Trophoblast cell (in vitro differentiated cells and primary cell): Measurements from ENCODE around the gene NPR1.
"Not testable (repeated sequence)": the region's sequence is repeated elsewhere in the genome, so short reads cannot be mapped to it uniquely, and the experiment has no call there.

Source experiments
- DNase-seq, 2 donors: peaks; one replicate each; pipeline ENCODE4 v3.0.0-alpha.2; 2016
- H2AFZ ChIP-seq: 2 replicates; pipeline ENCODE4 v1.6.1; 2013; ENCODE audit warnings: low read length, moderate library complexity, mild to moderate bottlenecking; ENCODE audit not compliant: insufficient read depth, poor library complexity
- H2AK5ac ChIP-seq: 2 replicates; pipeline ENCODE4 v1.6.1; 2013; ENCODE audit warnings: mild to moderate bottlenecking, low read length
- H2BK120ac ChIP-seq: 2 replicates; pipeline ENCODE4 v1.6.1; 2013; ENCODE audit warnings: low read length, mild to moderate bottlenecking, moderate library complexity; ENCODE audit not compliant: insufficient read depth, poor library complexity
- H2BK12ac ChIP-seq: 2 replicates; pipeline ENCODE4 v1.6.1; 2013; ENCODE audit warnings: mild to moderate bottlenecking, low read length, moderate library complexity
- H2BK5ac ChIP-seq: 2 replicates; pipeline ENCODE4 v1.6.1; 2013; ENCODE audit warnings: low read length, low read depth, moderate library complexity, mild to moderate bottlenecking; ENCODE audit not compliant: poor library complexity
- H3K14ac ChIP-seq: 2 replicates; pipeline ENCODE4 v1.6.1; 2013; ENCODE audit warnings: mild to moderate bottlenecking, low read length
- H3K18ac ChIP-seq: 2 replicates; pipeline ENCODE4 v1.6.1; 2013; ENCODE audit warnings: mild to moderate bottlenecking, low read length
- H3K23ac ChIP-seq: 2 replicates; pipeline ENCODE4 v1.6.1; 2013; ENCODE audit warnings: low read length
- H3K27ac ChIP-seq: 2 replicates; pipeline ENCODE4 v1.5.1; 2013; ENCODE audit warnings: low read depth, mild to moderate bottlenecking, inconsistent platforms, low read length, moderate library complexity
- H3K27me3 ChIP-seq: 2 replicates; pipeline ENCODE4 v1.6.1; 2013; ENCODE audit warnings: inconsistent platforms, mild to moderate bottlenecking, low read length, moderate library complexity; ENCODE audit not compliant: insufficient read depth
- H3K36me3 ChIP-seq, 2 experiments: 1 replicate in 1 of 2; 2 replicates in 1 of 2; pipeline ENCODE4 v1.6.1; 2013; ENCODE audit warnings: low read length in 2 of 2, mild to moderate bottlenecking in 2 of 2, moderate library complexity in 1 of 2; ENCODE audit not compliant: insufficient read depth in 2 of 2, control insufficient read depth in 1 of 2
- H3K4ac ChIP-seq: 2 replicates; pipeline ENCODE4 v1.6.1; 2013; ENCODE audit warnings: low read depth, mild to moderate bottlenecking, low read length, moderate library complexity
- H3K4me1 ChIP-seq, 2 experiments: 1 replicate in 1 of 2; 2 replicates in 1 of 2; pipeline ENCODE4 v1.6.1; 2013; ENCODE audit warnings: low read length in 2 of 2, mild to moderate bottlenecking in 2 of 2, moderate library complexity in 1 of 2; ENCODE audit not compliant: insufficient read depth in 2 of 2, control insufficient read depth in 1 of 2
- H3K4me2 ChIP-seq: 2 replicates; pipeline ENCODE4 v1.6.1; 2013; ENCODE audit warnings: inconsistent platforms, mild to moderate bottlenecking, low read length, moderate library complexity
- H3K4me3 ChIP-seq: 2 replicates; pipeline ENCODE4 v1.5.1; 2013; ENCODE audit warnings: mild to moderate bottlenecking, low read depth, low read length, inconsistent platforms
- H3K79me1 ChIP-seq: one replicate; pipeline ENCODE4 v1.6.1; 2013; ENCODE audit warnings: low read length
- H3K79me2 ChIP-seq: 2 replicates; pipeline ENCODE4 v1.6.1; 2013; ENCODE audit warnings: low read length, mild to moderate bottlenecking; ENCODE audit not compliant: control insufficient read depth, insufficient read depth, poor library complexity
- H3K9ac ChIP-seq: 2 replicates; pipeline ENCODE4 v1.6.1; 2013; ENCODE audit warnings: mild to moderate bottlenecking, low read length
- H3K9me3 ChIP-seq: 2 replicates; pipeline ENCODE4 v1.6.1; 2013; ENCODE audit warnings: low read depth, mild to moderate bottlenecking, control low read depth, inconsistent platforms, low read length; ENCODE audit not compliant: insufficient read depth
- H4K12ac ChIP-seq: 2 replicates; pipeline ENCODE4 v1.6.1; 2013; ENCODE audit warnings: low read depth, mild to moderate bottlenecking, low read length, moderate library complexity
- H4K8ac ChIP-seq: 2 replicates; pipeline ENCODE4 v1.6.1; 2013; ENCODE audit warnings: low read depth, mild to moderate bottlenecking, low read length, moderate library complexity
- H4K91ac ChIP-seq: one replicate; pipeline ENCODE4 v1.6.1; 2013; ENCODE audit warnings: low read depth, mild to moderate bottlenecking, low read length, moderate library complexity
- WGBS: extraction: QIAGEN DNeasy Blood & Tissue Kit; methylation state at CpG from one replicate; pipeline ENCODE4 v1.1.7; 2013; ENCODE audit warnings: missing lambda C conversion rate; ENCODE audit not compliant: insufficient read length, insufficient coverage; ENCODE audit errors: extremely low coverage; 5-methylcytosine and 5-hydroxymethylcytosine counted together

The NPR1 gene

GRCh38 chr1:153669606-153670005 is 8.9 kb upstream of the NPR1 start:
- no CpG with 5 or more reads among the region's 6 CpGs for WGBS
- no peak overlapping the region for H2AFZ ChIP-seq

DNA sequence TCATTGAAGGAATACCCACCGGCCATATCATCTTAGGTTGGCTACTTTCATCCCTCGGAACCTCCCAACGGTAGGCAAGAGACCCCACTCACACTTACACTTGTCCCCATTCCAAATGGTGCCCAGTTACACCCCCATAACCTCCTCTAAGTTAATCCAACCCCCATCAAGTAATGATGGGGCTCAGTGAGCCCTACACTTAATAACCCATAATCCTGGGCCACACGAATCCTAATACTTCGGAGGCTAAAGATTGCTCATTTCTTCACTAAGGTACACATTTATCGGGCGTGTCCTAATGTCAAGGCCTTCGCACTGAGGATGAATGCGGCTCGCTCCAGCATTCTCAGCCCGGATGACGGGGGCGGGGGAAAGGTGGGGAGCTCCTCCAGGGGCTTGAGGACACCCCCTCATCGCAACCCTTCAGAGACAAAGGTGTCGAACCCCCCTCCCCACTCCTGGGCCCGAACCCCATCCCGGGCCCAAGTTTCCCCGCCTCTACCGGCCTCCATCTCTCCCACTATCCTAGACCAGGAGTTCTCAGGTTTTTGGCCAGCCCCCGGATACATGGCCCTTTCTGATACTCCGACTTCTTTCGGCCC is 8.1 kb upstream of the NPR1 start:
- H3K4me3 ChIP-seq: peak overlapping the region; percentile 92
- peak overlapping the region; percentile 43 for H4K12ac ChIP-seq
- peak overlapping the region; percentile 19 for H2BK120ac ChIP-seq

More at GRCh38 chr1:153669606-153670005, 8.9 kb upstream of the NPR1 start:
- Histone ChIP-seq H3K23ac (no peak overlapping the region), H3K79me2 (peaks cover 8% of the 10 kb centered on the region), H2BK5ac (no peak overlapping the region), H3K79me1 (peaks cover 5% of the 10 kb centered on the region), H2BK12ac (no peak overlapping the region), H3K4me3 (no peak overlapping the region), H3K27ac (no peak overlapping the region), H3K4me1 (peaks cover 0 to 2% of the 10 kb centered on the region in 2 experiments), H3K4me2 (peak overlapping the region; percentile 93), H3K36me3 (peaks cover 29 to 41% of the 10 kb centered on the region in 2 experiments), H3K4ac (peak overlapping the region; percentile 52), H3K9me3 (no peaks in the 10 kb centered on the region), H3K18ac (no peak overlapping the region), H4K8ac (no peak overlapping the region), H4K12ac (no peak overlapping the region), H3K14ac (no peak overlapping the region), H4K91ac (no peak overlapping the region), H3K27me3 (no peaks in the 10 kb centered on the region), H2BK120ac (no peak overlapping the region), H3K9ac (no peak overlapping the region), H2AK5ac (no peak overlapping the region)
- no peak for DNase-seq

GRCh38 chr1:153670859-153671627 is 7.4 kb upstream of the NPR1 start, which contains the start of gene ILF2:
TSS of gene ILF2 (minus strand) at chr1:153670993. CDS start at chr1:153670922, 71 bp downstream.
- H3K4ac ChIP-seq: peak within 1 kb of the TSS; percentile 96
- H4K12ac ChIP-seq: peak within 1 kb of the TSS; percentile 43
- peak within 1 kb of the TSS; percentile 19 for H2BK120ac ChIP-seq
- H3K18ac ChIP-seq: peak within 1 kb of the TSS; percentile 63
- H3K14ac ChIP-seq: peak within 1 kb of the TSS; percentile 82
- peak within 1 kb of the TSS; percentile 45 for H2AFZ ChIP-seq
- peaks cover 8% of the 10 kb centered on the region for H3K79me2 ChIP-seq
- H3K4me2 ChIP-seq: peak within 1 kb of the TSS; percentile 93
- H3K4me3 ChIP-seq: peak within 1 kb of the TSS; percentile 92
- no peaks in the 10 kb centered on the region for H3K27me3 ChIP-seq
- peaks cover 5% of the 10 kb centered on the region for H3K79me1 ChIP-seq
- H2BK5ac ChIP-seq: peak within 1 kb of the TSS; percentile 55
- peak within 1 kb of the TSS; percentile 32 for H3K27ac ChIP-seq
- no peak within 1 kb of the TSS for H3K23ac ChIP-seq
- H2BK12ac ChIP-seq: no peak within 1 kb of the TSS
- H3K36me3 ChIP-seq: peaks cover 25 to 29% of the 10 kb centered on the region in 2 experiments
- DNase-seq: peak; percentile 99 to 100
- peaks cover 0 to 2% of the 10 kb centered on the region in 2 experiments for H3K4me1 ChIP-seq
- H3K9me3 ChIP-seq: no peaks in the 10 kb centered on the region
- H2AK5ac ChIP-seq: peak within 1 kb of the TSS; percentile 73
- H4K91ac ChIP-seq: peak within 1 kb of the TSS; percentile 88
- no CpG with 5 or more reads among the region's 35 CpGs for WGBS
- H4K8ac ChIP-seq: peak within 1 kb of the TSS; percentile 85
- peak within 1 kb of the TSS; percentile 95 for H3K9ac ChIP-seq

More for the DNA sequence above, 8.1 kb upstream of the NPR1 start:
- Histone ChIP-seq H3K9ac (peak overlapping the region; percentile 95), H3K79me1 (peaks cover 5% of the 10 kb centered on the region), H3K4me1 (peaks cover 0 to 2% of the 10 kb centered on the region in 2 experiments), H3K23ac (no peak overlapping the region), H3K4me2 (peak overlapping the region; percentile 93), H3K79me2 (peaks cover 8% of the 10 kb centered on the region), H3K27ac (peak overlapping the region; percentile 1), H3K4ac (peak overlapping the region; percentile 96), H3K36me3 (peaks cover 28 to 35% of the 10 kb centered on the region in 2 experiments), H2AFZ (peak overlapping the region; percentile 8), H4K8ac (peak overlapping the region; percentile 85), H3K27me3 (no peaks in the 10 kb centered on the region), H3K9me3 (no peaks in the 10 kb centered on the region), H2BK5ac (peak overlapping the region; percentile 55), H4K91ac (peak overlapping the region; percentile 88), H3K14ac (peak overlapping the region; percentile 82), H2BK12ac (no peak overlapping the region), H2AK5ac (peak overlapping the region; percentile 73), H3K18ac (peak overlapping the region; percentile 63)
- DNase-seq: no peak
- WGBS: no CpG with 5 or more reads among the region's 22 CpGs

DNA sequence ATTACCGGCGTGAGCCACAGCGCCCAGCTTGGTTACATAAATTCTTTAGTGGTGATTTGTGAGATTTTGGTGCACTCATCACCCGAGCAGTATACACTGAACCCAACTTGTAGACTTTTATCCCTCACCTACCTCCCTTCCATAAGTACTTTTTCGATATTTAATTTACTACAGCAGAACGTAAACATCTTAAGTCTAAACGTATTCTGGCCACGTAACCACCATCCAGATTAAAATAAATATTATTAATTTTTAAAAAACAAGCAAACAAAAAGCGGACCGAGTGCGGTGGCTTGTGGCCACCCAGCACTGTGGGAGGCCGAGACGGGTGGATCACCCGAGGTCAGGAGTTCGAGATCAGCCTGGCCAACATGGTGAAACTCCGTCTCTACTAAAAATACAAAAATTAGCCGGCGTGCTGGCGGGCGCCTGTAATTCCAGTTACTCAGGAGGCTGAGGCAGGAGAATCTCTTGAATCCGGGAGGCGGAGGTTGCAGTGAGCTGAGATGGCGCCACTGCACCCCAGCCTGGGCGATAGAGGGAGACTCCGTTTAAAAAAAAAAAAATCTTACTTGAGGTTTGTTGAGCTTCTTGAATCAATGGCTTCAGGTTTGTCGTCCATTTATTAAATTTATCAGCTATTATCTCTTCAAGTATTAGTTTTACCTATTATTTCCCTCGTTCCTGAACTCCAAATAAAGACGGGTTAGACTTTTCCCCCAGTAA is 6.7 kb upstream of the NPR1 start:
- Histone ChIP-seq H3K27ac (peak overlapping the region; percentile 32), H3K4me2 (peak overlapping the region; percentile 70), H2AFZ (peak overlapping the region; percentile 45), H3K36me3 (peaks cover 18 to 22% of the 10 kb centered on the region in 2 experiments), H3K4me3 (peak overlapping the region; percentile 60)
- not testable (repeated sequence) for H2BK5ac ChIP-seq, H3K4ac ChIP-seq, H3K9ac ChIP-seq, H4K8ac ChIP-seq, H2BK12ac ChIP-seq, H3K18ac ChIP-seq, H4K91ac ChIP-seq, H2BK120ac ChIP-seq, H2AK5ac ChIP-seq, H4K12ac ChIP-seq, H3K79me2 ChIP-seq, H3K27me3 ChIP-seq, H3K9me3 ChIP-seq, H3K79me1 ChIP-seq, H3K4me1 ChIP-seq, H3K14ac ChIP-seq, H3K23ac ChIP-seq
- peak in 1 of 2 donors; percentile 36 for DNase-seq
- no CpG with 5 or more reads among the region's 28 CpGs for WGBS
